PC-3 (cell line): ENCODE data around the gene FLOT1. TPM values are rescaled to one million over a fixed set of nuclear protein-coding genes. Genes with fewer than 3 reads are reported as not detected.

Source experiments
- ATAC-seq: fragments of 200-7000 bp; cut with Tn5 transposase; 2 replicates; pipeline ENCODE4 v1.9.1; 2020; ENCODE audit warnings: mild to moderate bottlenecking, moderate library complexity
- BruUV-seq: library from RNA; stranded (reverse); fragments of 400-500 nt; replicated peaks from 2 replicates; lab custom pipeline; 2021; lab: Mats Ljungman, UMichigan
- CTCF ChIA-PET: fragments of 300-600 bp; sonication (Branson Sonifier 250); formaldehyde crosslinking; loops from one replicate; lab custom pipeline; 2022; ENCODE audit warnings: antibody characterized with exemption; lab: Charles Lee
- POLR2A ChIA-PET: fragments of 300-600 bp; sonication (Branson Sonifier 250); formaldehyde crosslinking; loops from one replicate; lab custom pipeline; 2022; ENCODE audit warnings: antibody characterized with exemption; ENCODE audit not compliant: unreplicated experiment; lab: Charles Lee
- DNase-seq: peaks from one replicate; pipeline ENCODE4 v3.0.0-alpha.2; 2015
- H2AFZ ChIP-seq: fragments of 300-600 bp; sonication (generic); 2 replicates; pipeline ENCODE4 v1.6.0; 2016; ENCODE audit warnings: antibody characterized with exemption, low read length
- H3F3A ChIP-seq: fragments of 300-600 bp; sonication (generic); one replicate; pipeline ENCODE4 v1.6.0; 2017; ENCODE audit warnings: antibody characterized with exemption, low read length, control low read depth, mild to moderate bottlenecking; ENCODE audit not compliant: unreplicated experiment
- H3K27ac ChIP-seq: fragments of 300-600 bp; sonication (generic); 2 replicates; pipeline ENCODE4 v1.5.1; 2016; ENCODE audit warnings: mild to moderate bottlenecking, low read length
- H3K27me3 ChIP-seq: fragments of 300-600 bp; sonication (generic); 2 replicates; pipeline ENCODE4 v1.6.1; 2016; ENCODE audit warnings: low read length, mixed read lengths
- H3K36me3 ChIP-seq: fragments of 300-600 bp; sonication (generic); 2 replicates; pipeline ENCODE4 v1.6.1; 2016; ENCODE audit warnings: low read depth, mixed run types, low read length, mixed read lengths
- H3K4me1 ChIP-seq: fragments of 300-600 bp; sonication (generic); 2 replicates; pipeline ENCODE4 v1.5.1; 2016; ENCODE audit warnings: low read length; ENCODE audit not compliant: insufficient read depth
- H3K4me2 ChIP-seq: fragments of 300-600 bp; sonication (generic); 2 replicates; pipeline ENCODE4 v1.6.0; 2016; ENCODE audit warnings: low read length
- H3K4me3 ChIP-seq: fragments of 300-600 bp; sonication (generic); 2 replicates; pipeline ENCODE4 v1.5.1; 2016; ENCODE audit warnings: mild to moderate bottlenecking, low read length, mixed read lengths
- H3K79me2 ChIP-seq: fragments of 300-600 bp; sonication (generic); 2 replicates; pipeline ENCODE4 v1.6.1; 2017; ENCODE audit warnings: low read length, mixed read lengths
- H3K9ac ChIP-seq: fragments of 300-600 bp; sonication (generic); 2 replicates; pipeline ENCODE4 v1.6.0; 2016; ENCODE audit warnings: mild to moderate bottlenecking, low read length
- H3K9me2 ChIP-seq: fragments of 300-600 bp; sonication (generic); replicated peaks from 2 replicates; pipeline ENCODE4 v1.6.1; 2016; ENCODE audit warnings: mixed run types, low read length, mixed read lengths
- H3K9me3 ChIP-seq: fragments of 300-600 bp; sonication (generic); 2 replicates; pipeline ENCODE4 v1.6.1; 2016; ENCODE audit warnings: low read length, mixed read lengths
- H4K20me1 ChIP-seq: fragments of 300-600 bp; sonication (generic); 2 replicates; pipeline ENCODE4 v1.6.1; 2016; ENCODE audit warnings: low read length, mixed read lengths
- EZH2 ChIP-seq: fragments of 300-600 bp; sonication (generic); IDR thresholded peaks from one replicate; pipeline ENCODE4 v1.6.1; 2017; ENCODE audit warnings: antibody characterized with exemption, mild to moderate bottlenecking, low read length; ENCODE audit not compliant: unreplicated experiment
- EZH2phosphoT487 ChIP-seq: fragments of 300-600 bp; sonication (generic); IDR thresholded peaks from 2 replicates; pipeline ENCODE4 v1.6.1; 2018; ENCODE audit warnings: mild to moderate bottlenecking, antibody characterized with exemption, low read length, borderline replicate concordance
- intact Hi-C: fragments of 100-400 bp; cut with micrococcal nuclease; formaldehyde crosslinking; loops from 2 replicates; pipeline ENCODE4 v1.9.0; 2023
- total RNA-seq: library from RNA; depleted of rRNA; stranded (reverse); fragments of >200 nt; gene quantifications from 2 replicates; pipeline ENCODE4 v1.2.3, GENCODE V29; 2014
- TF ChIP-seq, protein P1 (sequence below): fragments of 300-600 bp; sonication (generic); conservative IDR thresholded peaks from 2 replicates; pipeline ENCODE4 v1.5.1; 2017; ENCODE audit warnings: antibody characterized with exemption, low read depth, mild to moderate bottlenecking, low read length

Gene FLOT1
- total RNA-seq, 1 experiment from 2014 or later, result 305 TPM

DNA sequence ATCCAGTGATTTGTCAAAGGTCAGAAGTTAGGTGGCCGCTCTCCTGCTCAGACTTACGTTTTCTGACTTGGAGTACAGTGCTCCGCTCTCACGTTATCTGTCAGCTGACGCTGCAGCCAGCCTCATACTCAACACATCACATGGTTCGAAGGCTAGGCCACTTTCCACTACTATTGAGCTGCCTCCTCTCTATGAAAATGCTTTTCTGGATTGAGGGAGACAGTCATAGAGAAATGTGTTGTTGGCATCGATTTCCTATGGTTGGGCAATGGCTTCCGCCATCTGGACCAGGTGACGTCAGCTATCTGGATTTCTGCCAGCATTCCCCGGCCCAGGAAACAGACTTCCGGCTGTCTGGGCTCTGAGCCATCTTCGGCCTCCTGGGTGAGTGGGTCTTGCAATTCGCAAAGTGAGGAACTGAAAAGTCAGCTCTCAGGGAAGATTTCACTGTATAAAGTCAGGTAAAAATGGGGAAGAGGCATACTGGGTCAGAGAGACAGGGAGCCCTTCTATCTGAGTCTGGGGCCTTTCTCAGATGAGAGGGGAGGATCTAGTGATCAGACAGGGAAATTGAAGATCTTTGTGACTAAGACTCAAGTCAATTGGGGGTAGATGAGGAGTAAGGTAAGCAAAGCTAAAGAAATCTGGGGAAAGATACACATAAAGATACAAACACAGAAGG is 39.4 kb upstream of the FLOT1 start:
- H3F3A ChIP-seq, result peaks cover 20% of the 10 kb centered on the region
- no peaks in the 10 kb centered on the region for H3K36me3 ChIP-seq
- 0 out of 2 replicates have a peak, but pooled peaks cover 3% of the 10 kb centered on the region for H3K79me2 ChIP-seq
- TF ChIP-seq EZH2 (no peak), EZH2phosphoT487 (no peak)
- TF ChIP-seq, protein P1, sequence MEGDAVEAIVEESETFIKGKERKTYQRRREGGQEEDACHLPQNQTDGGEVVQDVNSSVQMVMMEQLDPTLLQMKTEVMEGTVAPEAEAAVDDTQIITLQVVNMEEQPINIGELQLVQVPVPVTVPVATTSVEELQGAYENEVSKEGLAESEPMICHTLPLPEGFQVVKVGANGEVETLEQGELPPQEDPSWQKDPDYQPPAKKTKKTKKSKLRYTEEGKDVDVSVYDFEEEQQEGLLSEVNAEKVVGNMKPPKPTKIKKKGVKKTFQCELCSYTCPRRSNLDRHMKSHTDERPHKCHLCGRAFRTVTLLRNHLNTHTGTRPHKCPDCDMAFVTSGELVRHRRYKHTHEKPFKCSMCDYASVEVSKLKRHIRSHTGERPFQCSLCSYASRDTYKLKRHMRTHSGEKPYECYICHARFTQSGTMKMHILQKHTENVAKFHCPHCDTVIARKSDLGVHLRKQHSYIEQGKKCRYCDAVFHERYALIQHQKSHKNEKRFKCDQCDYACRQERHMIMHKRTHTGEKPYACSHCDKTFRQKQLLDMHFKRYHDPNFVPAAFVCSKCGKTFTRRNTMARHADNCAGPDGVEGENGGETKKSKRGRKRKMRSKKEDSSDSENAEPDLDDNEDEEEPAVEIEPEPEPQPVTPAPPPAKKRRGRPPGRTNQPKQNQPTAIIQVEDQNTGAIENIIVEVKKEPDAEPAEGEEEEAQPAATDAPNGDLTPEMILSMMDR, result no peak
- H3K27ac ChIP-seq, result peak overlapping the region; percentile 96
- BruUV-seq, result no TSS peak
- peak overlapping the region; percentile 76 for H3K4me2 ChIP-seq
- ChIA-PET POLR2A (interaction anchor here (0.6 to 2.1 kb wide), 11 partner anchors 13 to 42 kb away, joined by 3 to 40 read pairs (median 4); partner anchors contain the start of gene IER3), CTCF (interaction anchor here (0.5 to 1.7 kb wide), 9 partner anchors 13 to 51 kb away, joined by 3 to 8 read pairs (median 3); partner anchors contain the start of gene FLOT1)
- peak overlapping the region; percentile 94 for H3K9ac ChIP-seq
- no peaks in the 10 kb centered on the region for H3K27me3 ChIP-seq
- ATAC-seq (peak; percentile 64), DNase-seq (peak; percentile 99)
- no peaks in the 10 kb centered on the region for H4K20me1 ChIP-seq
- H3K9me2 ChIP-seq, result no peaks in the 10 kb centered on the region
- no peak overlapping the region for H2AFZ ChIP-seq
- H3K4me1 ChIP-seq, result peaks cover 52% of the 10 kb centered on the region
- intact Hi-C loops, result loop anchor here (1.0 kb wide), 4 partner anchors 13 to 38 kb away; no protein-coding TSS in a partner anchor
- H3K9me3 ChIP-seq, result no peaks in the 10 kb centered on the region
- H3K4me3 ChIP-seq, result peak overlapping the region; percentile 43

DNA sequence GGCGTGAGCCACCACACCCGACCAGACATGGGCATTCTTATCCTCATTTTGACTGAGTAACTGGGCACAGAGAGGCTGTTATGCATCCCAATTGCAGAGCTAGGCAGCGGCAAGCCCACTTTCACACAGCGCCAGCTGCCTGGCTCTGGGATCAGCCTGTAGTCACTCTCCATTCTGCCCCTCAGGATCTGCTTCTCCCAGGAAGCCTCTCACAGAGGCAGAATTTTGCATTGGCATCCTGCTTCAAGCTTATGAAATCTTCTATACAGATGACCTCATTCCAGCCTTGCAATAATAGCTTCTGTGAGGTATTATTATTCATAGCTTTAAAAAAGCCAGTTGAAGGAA is 38.9 kb upstream of the FLOT1 start:
- CTCF ChIA-PET, result interaction anchor here (0.5 to 1.7 kb wide), 6 partner anchors 12 to 51 kb away, joined by 3 to 8 read pairs (median 4); no protein-coding TSS in a partner anchor
- intact Hi-C loops, result no loop called here
- POLR2A ChIA-PET, result interaction anchor here (0.6 to 2.1 kb wide), 9 partner anchors 12 to 43 kb away, joined by 3 to 40 read pairs (median 4); no protein-coding TSS in a partner anchor
- Histone ChIP-seq H3K4me1 (peaks cover 52% of the 10 kb centered on the region), H3K9ac (peak overlapping the region; percentile 94), H3K27ac (peak overlapping the region; percentile 96), H2AFZ (no peak overlapping the region), H3K4me3 (no peak overlapping the region), H3K36me3 (no peaks in the 10 kb centered on the region), H3K4me2 (peak overlapping the region; percentile 76), H4K20me1 (no peaks in the 10 kb centered on the region), H3F3A (peaks cover 20% of the 10 kb centered on the region), H3K27me3 (no peaks in the 10 kb centered on the region), H3K9me3 (no peaks in the 10 kb centered on the region), H3K9me2 (no peaks in the 10 kb centered on the region), H3K79me2 (0 out of 2 replicates have a peak, but pooled peaks cover 3% of the 10 kb centered on the region)
- BruUV-seq, result TSS peak; percentile 94
- DNase-seq, result no peak
- TF ChIP-seq EZH2 (no peak), EZH2phosphoT487 (no peak)
- TF ChIP-seq, protein P1, result no peak
- no peak; the same call in 1 of the 2 replicates for ATAC-seq

DNA sequence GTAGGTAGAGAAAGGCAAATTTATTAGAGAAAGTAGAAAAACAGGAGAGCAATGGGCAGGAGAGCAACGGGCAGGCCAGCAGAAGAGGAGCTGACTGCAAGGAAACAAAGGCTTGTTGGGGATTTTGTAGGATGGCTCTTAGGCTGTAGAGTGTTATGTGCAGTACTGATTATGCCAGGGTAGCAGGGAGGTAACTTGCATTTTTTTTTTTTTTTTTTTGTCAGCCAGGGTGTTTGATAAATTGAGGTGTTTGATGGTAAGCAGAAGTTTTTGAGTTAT is 38.1 kb upstream of the FLOT1 start:
- H3K4me1 ChIP-seq, result peaks cover 52% of the 10 kb centered on the region
- CTCF ChIA-PET, result no interaction called here

More for the DNA sequence above, 38.1 kb upstream of the FLOT1 start:
- Histone ChIP-seq H3F3A (peaks cover 20% of the 10 kb centered on the region), H3K27ac (peak overlapping the region; percentile 96), H3K4me3 (no peak overlapping the region), H3K9me3 (no peaks in the 10 kb centered on the region), H3K9me2 (no peaks in the 10 kb centered on the region), H3K27me3 (no peaks in the 10 kb centered on the region), H4K20me1 (no peaks in the 10 kb centered on the region), H3K9ac (peak overlapping the region; percentile 94), H2AFZ (no peak overlapping the region), H3K79me2 (0 out of 2 replicates have a peak, but pooled peaks cover 3% of the 10 kb centered on the region), H3K4me2 (peak overlapping the region; percentile 76; the same call in 1 of the 2 replicates), H3K36me3 (no peaks in the 10 kb centered on the region)
- BruUV-seq, result no TSS peak
- TF ChIP-seq, protein P1, result no peak
- TF ChIP-seq EZH2phosphoT487 (no peak), EZH2 (no peak)
- intact Hi-C loops, result no loop called here
- DNase-seq (no peak), ATAC-seq (no peak)
- POLR2A ChIA-PET, result interaction anchor here (0.6 kb wide), 1 partner anchor 21 kb away, joined by 4 read pairs; no protein-coding TSS in a partner anchor
